Fibroblast of skin of right biceps (primary cell): Measurements from ENCODE around the gene OXSR1.
"Not testable (repeated sequence)": the region's sequence is repeated elsewhere in the genome, so short reads cannot be mapped to it uniquely, and the experiment has no call there.

ENCODE experiments used
- DNase-seq: peaks from one replicate; pipeline ENCODE4 v3.0.0-alpha.2; 2013

The OXSR1 gene

DNA sequence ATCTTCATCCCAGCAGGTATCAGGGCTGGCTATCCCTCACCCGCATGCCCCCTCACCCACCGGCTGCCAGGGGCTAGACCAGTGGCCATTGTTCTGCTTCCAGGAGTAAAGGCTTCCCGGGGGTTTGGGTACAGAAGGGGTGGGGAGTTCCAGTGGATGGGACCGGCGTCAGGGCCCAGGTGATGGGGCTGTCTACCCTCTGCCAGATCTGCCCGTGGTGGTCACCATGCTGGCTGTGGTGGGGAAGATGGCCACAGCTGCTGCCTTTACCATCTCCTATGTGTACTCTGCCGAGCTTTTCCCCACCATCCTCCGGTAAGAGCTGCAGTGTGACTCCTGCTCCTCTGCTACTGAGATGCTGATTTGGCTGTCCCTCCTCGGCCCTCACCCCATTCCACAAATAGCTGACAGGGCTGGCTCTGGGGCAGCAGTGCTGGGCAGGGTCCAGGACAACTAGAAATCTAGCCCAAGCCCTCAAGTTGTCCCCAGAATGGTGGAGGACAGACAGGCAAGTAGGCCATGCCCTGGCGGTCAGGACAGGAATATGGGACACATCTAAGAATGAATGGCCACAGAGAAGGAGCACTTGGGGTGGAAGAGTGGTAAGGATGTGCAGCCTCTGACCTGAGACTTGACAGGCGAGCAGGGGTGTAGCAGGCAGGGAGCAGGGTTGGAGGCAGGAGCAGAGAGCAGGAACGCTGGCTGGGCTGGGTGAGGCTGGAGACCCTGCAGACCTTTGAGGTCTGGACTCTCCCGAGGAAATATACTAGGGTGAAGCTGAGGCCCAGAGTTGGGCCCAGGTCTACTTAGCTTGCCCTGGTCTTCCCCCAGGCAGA, 111.0 kb downstream of the OXSR1 start:
- no peak for DNase-seq

DNA sequence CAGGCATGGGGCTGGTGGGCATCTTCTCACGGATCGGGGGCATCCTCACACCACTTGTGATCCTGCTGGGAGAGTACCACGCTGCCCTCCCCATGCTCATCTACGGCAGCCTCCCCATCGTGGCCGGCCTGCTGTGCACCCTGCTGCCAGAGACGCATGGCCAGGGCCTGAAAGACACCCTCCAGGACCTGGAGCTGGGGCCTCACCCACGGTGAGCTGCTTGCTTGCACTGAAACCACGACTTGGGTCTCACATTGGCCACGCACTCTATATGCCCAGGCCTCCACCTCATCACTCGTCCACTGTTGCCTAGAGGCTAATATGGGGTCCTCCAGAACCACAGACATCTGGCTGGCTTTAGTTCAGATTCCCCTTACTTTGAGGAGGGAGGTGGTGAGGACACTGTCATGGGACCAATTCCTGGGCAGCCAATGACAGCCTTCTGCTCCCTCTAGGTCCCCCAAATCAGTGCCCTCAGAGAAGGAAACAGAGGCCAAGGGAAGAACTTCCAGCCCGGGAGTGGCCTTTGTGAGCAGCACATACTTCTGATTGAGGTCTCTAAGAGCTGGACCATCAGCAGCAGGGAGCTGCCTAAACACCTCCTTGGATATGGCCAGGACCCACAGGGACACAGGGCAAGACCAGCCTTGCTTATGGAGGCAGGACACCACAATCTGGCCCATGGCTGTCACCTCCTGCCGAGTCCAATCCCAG, 111.7 kb downstream of the OXSR1 start:
- DNase-seq = no peak

GRCh38 chr3:38278841-38279240, 113.5 kb downstream of the OXSR1 start:
- DNase-seq = no peak

- DNase-seq = no peak
Measured at GRCh38 chr3:38281895-38282686, 116.8 kb downstream of the OXSR1 start, which contains the start of gene SLC22A14. Gene SLC22A14, plus strand, starts transcription at chr3:38282294. Its CDS starts 23,733 bp downstream, at chr3:38306027.

- DNase-seq = peak; percentile 84
Measured at GRCh38 chr3:38283810-38284755, 118.7 kb downstream of the OXSR1 start.

DNA sequence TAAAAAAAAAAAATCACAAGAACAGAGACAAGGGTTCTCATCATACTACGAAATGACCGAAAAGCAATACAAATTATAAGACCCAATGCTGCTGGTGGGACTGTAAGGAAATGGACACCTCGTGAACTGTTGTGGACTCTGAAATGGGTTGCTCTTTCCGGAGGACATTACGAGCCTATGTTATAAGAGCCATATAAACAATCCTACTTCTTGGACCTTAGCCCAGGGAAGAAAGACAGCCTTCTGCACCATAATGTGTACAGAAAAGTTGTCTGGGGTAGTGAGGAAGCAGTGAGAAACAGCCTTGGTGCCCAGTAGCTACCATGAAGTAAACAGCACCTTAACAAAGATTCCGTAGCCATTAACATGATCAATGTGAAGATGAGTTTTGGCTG, 119.4 kb downstream of the OXSR1 start:
- DNase-seq = no peak

- not testable (repeated sequence) for DNase-seq
Measured at GRCh38 chr3:38289286-38290217, 124.2 kb downstream of the OXSR1 start.

DNA sequence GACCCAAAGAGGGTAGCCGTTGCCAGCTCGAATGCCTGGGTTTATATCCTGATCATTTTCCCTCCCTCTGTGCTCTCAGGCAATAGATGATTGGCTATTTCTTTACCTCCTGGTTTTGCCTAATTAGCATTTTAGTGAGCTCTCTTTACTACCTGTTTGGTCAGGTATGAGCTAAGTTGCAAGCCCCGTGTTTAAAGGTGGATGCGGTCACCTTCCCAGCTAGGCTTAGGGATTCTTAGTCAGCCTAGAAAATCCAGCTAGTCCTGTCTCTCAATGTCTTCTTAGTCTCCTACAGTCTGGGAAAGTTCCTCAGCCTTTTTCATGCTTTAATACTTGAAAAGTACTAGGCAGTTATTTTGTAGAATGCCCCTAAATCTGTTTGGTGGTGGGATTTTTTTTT, 131.7 kb downstream of the OXSR1 start:
- not testable (repeated sequence) for DNase-seq

DNA sequence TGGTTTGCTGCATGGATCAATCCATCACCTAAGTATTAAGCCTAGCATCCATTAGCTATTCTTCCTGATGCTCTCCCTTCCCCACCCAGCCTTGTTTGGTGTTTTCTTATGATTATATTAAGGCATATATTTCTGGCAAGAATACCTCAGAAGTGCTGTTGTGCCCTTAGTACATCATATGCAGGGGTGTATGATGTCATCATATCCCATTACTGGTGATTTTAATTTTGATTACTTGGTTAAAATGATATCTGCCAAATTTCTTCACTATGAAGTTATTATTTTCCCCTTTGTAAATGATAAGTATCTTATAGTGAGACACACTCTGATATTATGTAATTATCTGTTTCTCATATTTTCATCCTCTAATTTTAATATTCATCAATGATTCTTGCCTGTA, 132.2 kb downstream of the OXSR1 start:
- DNase-seq = no peak

- DNase-seq = peak; percentile 11
Measured at GRCh38 chr3:38297947-38298711, 132.8 kb downstream of the OXSR1 start.
